ENCODE results near the gene SPSB1. TPM values are rescaled to one million over a fixed set of nuclear protein-coding genes. Genes with fewer than 3 reads are reported as not detected.
A peak's percentile ranks its signal among the peaks of the same experiment; 100 is the strongest.

Gene SPSB1
- total and polyA plus RNA-seq, 7 experiments from 2014 or later: 1.4 to 10.3 (median 1.9) TPM

DNA sequence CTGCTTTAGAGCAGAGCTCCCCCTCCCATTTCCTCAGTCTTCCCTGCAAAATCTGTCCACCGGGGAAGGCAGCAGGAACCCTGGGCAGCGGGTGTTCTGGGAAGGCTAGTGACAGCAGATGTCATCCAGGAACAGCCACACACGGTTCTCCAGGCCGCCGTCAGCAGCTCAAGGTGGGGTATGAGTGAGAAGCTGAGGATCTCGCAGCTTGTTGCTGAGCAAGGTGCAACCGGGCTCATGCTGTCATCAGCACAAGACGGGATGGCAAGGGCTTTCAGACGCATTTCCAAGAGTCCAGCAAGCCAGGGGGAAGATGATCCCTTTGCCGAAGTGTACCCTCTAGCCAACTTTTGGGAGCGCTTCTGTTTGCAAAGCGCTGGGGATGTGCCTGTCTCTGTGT, 23.0 kb upstream of the SPSB1 start:
- intact Hi-C loops (cut with micrococcal nuclease): no loop called here

DNA sequence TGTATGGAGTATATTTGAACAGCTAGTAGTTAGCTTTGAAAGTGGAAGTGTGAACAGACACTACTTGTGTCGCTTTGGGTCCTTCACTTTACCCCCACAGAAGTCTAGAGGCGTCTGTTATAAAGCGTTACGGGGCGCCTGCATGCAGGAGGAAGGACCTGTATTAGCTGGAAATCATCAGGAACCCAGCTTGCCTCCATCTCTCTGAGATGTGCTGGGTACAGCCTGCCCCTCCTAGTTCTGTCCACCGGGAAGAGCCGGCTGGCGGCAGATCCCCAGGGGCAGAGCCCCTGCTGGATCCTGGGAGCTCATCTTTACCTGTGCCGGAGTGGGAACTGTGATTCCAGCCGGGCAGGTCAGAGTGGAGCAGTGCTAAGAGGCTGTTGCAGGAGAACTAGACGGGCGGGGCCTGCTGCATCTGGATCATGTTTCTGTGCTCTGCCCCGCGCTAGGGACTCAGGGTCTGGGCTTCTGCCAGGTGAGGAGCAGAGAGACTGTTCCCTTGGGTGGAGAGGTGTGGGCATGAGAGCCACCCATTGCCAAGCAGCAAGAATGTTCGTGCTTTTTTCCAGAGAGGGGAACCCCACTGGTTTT, 22.3 kb upstream of the SPSB1 start:
- Mint-ChIP-seq H3K27me3 (no peaks in the 10 kb centered on the region), H3K36me3 (peaks cover 0 to 4% (median 0%) of the 10 kb centered on the region in 5 donors), H3K4me1 (peaks cover 4 to 17% (median 6%) of the 10 kb centered on the region in 7 donors), H3K4me3 (no peak overlapping the region), H3K9me3 (no peaks in the 10 kb centered on the region), H3K27ac (no peak overlapping the region)
- H3K4me3 ChIP-seq (ENCODE audit: low read length): no peak overlapping the region
- intact Hi-C loops (cut with micrococcal nuclease): no loop called here
- ATAC-seq (no peak), DNase-seq (no peak)
- no peaks in the 10 kb centered on the region for H3K27me3 ChIP-seq (ENCODE audit: control insufficient read depth in 2 of 2, insufficient read depth in 2 of 2, low read length in 2 of 2)
- ChIA-PET CTCF (interaction anchor here (0.7 to 1.5 kb wide), 2 partner anchors 160 to 225 kb away, joined by 3 to 4 read pairs; no protein-coding TSS in a partner anchor), POLR2A (no interaction called here)
- peaks cover 0 to 8% (median 0%) of the 10 kb centered on the region in 3 experiments for H3K36me3 ChIP-seq (ENCODE audit: control insufficient read depth in 2 of 3, insufficient read depth in 3 of 3, low read length in 3 of 3)
- H3K27ac ChIP-seq (ENCODE audit: low read depth, low read length): no peak overlapping the region
- H3K9me3 ChIP-seq (ENCODE audit: control insufficient read depth in 2 of 3, low read length in 3 of 3): no peaks in the 10 kb centered on the region
- H3K4me1 ChIP-seq (ENCODE audit: control insufficient read depth in 2 of 2, insufficient read depth in 2 of 2, low read length in 2 of 2): peaks cover 0 to 4% of the 10 kb centered on the region in 2 donors

More for the DNA sequence above, 23.0 kb upstream of the SPSB1 start:
- Mint-ChIP-seq H3K36me3 (peaks cover 0 to 11% (median 0%) of the 10 kb centered on the region in 5 donors), H3K27me3 (no peaks in the 10 kb centered on the region), H3K4me1 (peaks cover 3 to 12% (median 5%) of the 10 kb centered on the region in 7 donors), H3K4me3 (no peak overlapping the region), H3K27ac (peak overlapping the region in 1 of 9 donors; percentile 16), H3K9me3 (no peaks in the 10 kb centered on the region)
- DNase-seq (no peak), ATAC-seq (no peak)
- no peaks in the 10 kb centered on the region for H3K27me3 ChIP-seq (ENCODE audit: control insufficient read depth in 2 of 2, insufficient read depth in 2 of 2, low read length in 2 of 2)
- POLR2A ChIA-PET: interaction anchor here (0.5 kb wide), 1 partner anchor 10 kb away, joined by 3 read pairs; no protein-coding TSS in a partner anchor
- peaks cover 0 to 15% (median 0%) of the 10 kb centered on the region in 3 experiments for H3K36me3 ChIP-seq (ENCODE audit: control insufficient read depth in 2 of 3, insufficient read depth in 3 of 3, low read length in 3 of 3)
- no peaks in the 10 kb centered on the region for H3K4me1 ChIP-seq (ENCODE audit: control insufficient read depth in 2 of 2, insufficient read depth in 2 of 2, low read length in 2 of 2)
- H3K27ac ChIP-seq (ENCODE audit: low read depth, low read length): no peak overlapping the region
- H3K4me3 ChIP-seq (ENCODE audit: low read length): no peak overlapping the region
- H3K9me3 ChIP-seq (ENCODE audit: control insufficient read depth in 2 of 3, low read length in 3 of 3): no peaks in the 10 kb centered on the region
- CTCF ChIA-PET: interaction anchor here (1.5 kb wide), 1 partner anchor 225 kb away, joined by 4 read pairs; no protein-coding TSS in a partner anchor

DNA sequence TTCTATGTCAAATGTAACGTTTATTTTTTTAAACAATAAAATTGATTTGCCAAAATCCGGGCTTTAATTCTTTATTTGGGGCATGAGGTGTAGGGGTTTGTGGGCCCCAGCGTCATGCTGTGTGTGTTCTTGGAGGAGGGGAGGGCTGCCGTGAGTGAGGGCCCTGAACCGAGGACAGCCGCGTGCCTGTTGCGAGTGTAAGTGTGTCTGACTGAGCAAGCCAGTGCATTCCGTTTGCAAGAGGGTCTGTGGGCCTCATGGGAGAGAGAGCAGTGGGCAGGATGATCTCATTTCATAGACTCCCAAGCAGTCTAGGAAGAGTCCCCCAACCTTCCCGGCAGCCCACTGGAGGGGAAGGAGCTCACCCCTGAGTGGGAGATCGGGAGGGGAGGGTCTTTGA, 21.4 kb upstream of the SPSB1 start:
- no peaks in the 10 kb centered on the region for H3K27me3 ChIP-seq (ENCODE audit: control insufficient read depth in 2 of 2, insufficient read depth in 2 of 2, low read length in 2 of 2)
- DNase-seq: no peak
- Mint-ChIP-seq H3K27ac (no peak overlapping the region), H3K9me3 (no peaks in the 10 kb centered on the region), H3K4me1 (peaks cover 4 to 26% (median 6%) of the 10 kb centered on the region in 7 donors), H3K4me3 (no peak overlapping the region), H3K27me3 (no peaks in the 10 kb centered on the region), H3K36me3 (peaks cover 0 to 3% (median 0%) of the 10 kb centered on the region in 5 donors)
- H3K9me3 ChIP-seq (ENCODE audit: control insufficient read depth in 2 of 3, low read length in 3 of 3): no peaks in the 10 kb centered on the region
- ChIA-PET POLR2A (no interaction called here), CTCF (no interaction called here)
- no peak overlapping the region for H3K27ac ChIP-seq (ENCODE audit: low read depth, low read length)
- no peak overlapping the region for H3K4me3 ChIP-seq (ENCODE audit: low read length)
- peaks cover 0 to 2% (median 0%) of the 10 kb centered on the region in 3 experiments for H3K36me3 ChIP-seq (ENCODE audit: control insufficient read depth in 2 of 3, insufficient read depth in 3 of 3, low read length in 3 of 3)
- no peak for ATAC-seq
- intact Hi-C loops (cut with micrococcal nuclease): no loop called here
- peaks cover 0 to 11% of the 10 kb centered on the region in 2 donors for H3K4me1 ChIP-seq (ENCODE audit: control insufficient read depth in 2 of 2, insufficient read depth in 2 of 2, low read length in 2 of 2)

DNA sequence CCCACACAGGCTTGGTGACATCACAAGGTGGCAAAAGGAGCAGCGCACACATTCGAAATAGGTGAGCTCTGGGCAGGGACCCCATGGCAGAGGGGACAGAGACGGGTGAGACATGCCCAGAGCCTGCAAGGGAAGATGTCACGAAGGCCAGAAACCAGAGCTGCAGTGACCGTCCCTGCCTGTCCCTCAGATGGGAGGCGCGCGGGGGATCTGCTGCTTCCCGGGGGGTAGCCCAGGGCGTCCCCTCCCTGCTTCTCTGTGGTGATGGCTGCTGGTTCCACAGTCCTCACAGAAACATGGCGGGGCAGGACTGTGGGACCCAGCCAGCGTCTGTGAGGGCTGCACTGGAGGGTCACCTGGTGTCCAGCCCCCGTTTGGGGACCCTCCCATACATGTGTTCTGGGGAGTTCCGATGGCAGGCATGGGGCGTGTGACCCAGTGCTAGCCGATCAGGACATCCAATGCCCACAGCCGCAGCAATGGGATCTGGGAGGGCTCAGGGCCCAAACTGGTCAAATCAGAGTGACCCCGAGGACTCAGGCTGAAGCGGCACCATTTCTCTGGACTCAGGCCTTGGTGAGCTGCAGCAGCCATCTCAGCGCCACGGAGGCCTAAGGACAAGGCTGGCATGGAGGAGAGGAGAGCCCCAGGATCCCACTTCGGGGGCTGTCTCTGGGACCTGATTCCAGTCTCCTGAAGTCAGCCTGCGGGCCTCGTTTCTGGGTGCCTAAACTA, 20.7 kb upstream of the SPSB1 start:
- Histone ChIP-seq H3K9me3 (ENCODE audit: control insufficient read depth in 2 of 3, low read length in 3 of 3) (no peaks in the 10 kb centered on the region), H3K36me3 (ENCODE audit: control insufficient read depth in 2 of 3, insufficient read depth in 3 of 3, low read length in 3 of 3) (no peaks in the 10 kb centered on the region), H3K27ac (ENCODE audit: low read depth, low read length) (no peak overlapping the region), H3K4me3 (ENCODE audit: low read length) (no peak overlapping the region), H3K27me3 (ENCODE audit: control insufficient read depth in 2 of 2, insufficient read depth in 2 of 2, low read length in 2 of 2) (no peaks in the 10 kb centered on the region), H3K4me1 (ENCODE audit: control insufficient read depth in 2 of 2, insufficient read depth in 2 of 2, low read length in 2 of 2) (peaks cover 0 to 11% of the 10 kb centered on the region in 2 donors)
- POLR2A ChIA-PET: interaction anchor here (0.6 kb wide), 1 partner anchor 285 kb away, joined by 3 read pairs; no protein-coding TSS in a partner anchor
- CTCF ChIA-PET: interaction anchor here (0.6 kb wide), 1 partner anchor 163 kb away, joined by 3 read pairs; no protein-coding TSS in a partner anchor
- Mint-ChIP-seq H3K27ac (no peak overlapping the region), H3K36me3 (peaks cover 0 to 3% (median 0%) of the 10 kb centered on the region in 5 donors), H3K4me1 (peaks cover 3 to 22% (median 4%) of the 10 kb centered on the region in 7 donors), H3K9me3 (no peaks in the 10 kb centered on the region), H3K4me3 (no peak overlapping the region), H3K27me3 (no peaks in the 10 kb centered on the region)
- intact Hi-C loops (cut with micrococcal nuclease): no loop called here
- no peak for ATAC-seq
- DNase-seq: no peak

DNA sequence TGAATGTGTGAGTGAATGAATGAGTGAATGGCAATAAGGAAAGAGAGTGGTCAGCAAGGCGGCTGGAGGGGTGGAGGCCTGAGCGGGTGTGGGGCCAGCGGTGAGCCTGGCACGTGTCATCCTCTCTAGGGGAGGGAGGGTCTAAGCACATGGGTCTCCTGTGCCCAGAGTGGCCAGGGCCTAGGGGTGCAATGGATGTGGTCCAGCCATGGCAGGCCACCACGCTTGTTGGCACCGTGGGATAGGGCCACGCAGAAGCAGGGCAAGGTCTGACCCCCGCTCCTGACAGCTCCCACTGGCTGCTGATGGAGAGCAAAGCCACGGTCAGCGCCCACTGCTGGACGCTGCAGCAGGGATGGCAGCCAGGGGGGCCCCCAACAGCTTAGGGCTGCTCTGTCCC, 19.5 kb upstream of the SPSB1 start:
- H3K4me1 Mint-ChIP-seq: peaks cover 0 to 17% (median 0%) of the 10 kb centered on the region in 7 donors
- Histone ChIP-seq H3K27ac (ENCODE audit: low read depth, low read length) (no peak overlapping the region), H3K9me3 (ENCODE audit: control insufficient read depth in 2 of 3, low read length in 3 of 3) (no peaks in the 10 kb centered on the region), H3K4me3 (ENCODE audit: low read length) (no peak overlapping the region), H3K36me3 (ENCODE audit: control insufficient read depth in 2 of 3, insufficient read depth in 3 of 3, low read length in 3 of 3) (no peaks in the 10 kb centered on the region), H3K4me1 (ENCODE audit: control insufficient read depth in 2 of 2, insufficient read depth in 2 of 2, low read length in 2 of 2) (peaks cover 0 to 11% of the 10 kb centered on the region in 2 donors), H3K27me3 (ENCODE audit: control insufficient read depth in 2 of 2, insufficient read depth in 2 of 2, low read length in 2 of 2) (no peaks in the 10 kb centered on the region)
- no peaks in the 10 kb centered on the region for H3K9me3 Mint-ChIP-seq
- DNase-seq (no peak), ATAC-seq (no peak)
- H3K27ac Mint-ChIP-seq: no peak overlapping the region
- ChIA-PET POLR2A (no interaction called here), CTCF (no interaction called here)
- no peaks in the 10 kb centered on the region for H3K27me3 Mint-ChIP-seq
- peaks cover 0 to 3% (median 0%) of the 10 kb centered on the region in 5 donors for H3K36me3 Mint-ChIP-seq
- no peak overlapping the region for H3K4me3 Mint-ChIP-seq
- intact Hi-C loops (cut with micrococcal nuclease): no loop called here

DNA sequence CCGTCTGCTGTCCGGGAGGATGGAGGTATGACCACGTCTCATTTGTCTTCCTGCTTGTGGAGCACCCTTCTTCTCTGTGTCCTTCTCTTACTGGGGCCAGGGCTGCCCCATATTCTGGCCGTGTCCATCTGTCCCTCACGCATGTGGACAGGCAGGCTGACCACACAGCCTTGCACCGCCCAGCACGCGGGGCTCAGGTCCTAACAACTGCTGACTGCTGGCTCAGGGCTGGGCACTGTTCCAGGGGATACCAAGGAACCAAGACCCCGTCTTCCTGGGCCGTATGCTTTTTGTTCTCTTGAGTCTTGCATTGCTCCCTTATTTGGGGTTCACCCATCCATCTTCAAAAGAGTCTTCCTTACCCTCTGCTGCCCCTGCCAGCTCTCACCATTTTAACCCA, 17.5 kb upstream of the SPSB1 start:
- ATAC-seq: no peak
- no peak overlapping the region for H3K4me3 ChIP-seq (ENCODE audit: low read length)
- Mint-ChIP-seq H3K27ac (peak overlapping the region in 3 of 9 donors; percentile 47 to 66 (median 48)), H3K4me1 (peaks cover 9 to 34% (median 14%) of the 10 kb centered on the region in 7 donors), H3K9me3 (no peaks in the 10 kb centered on the region), H3K27me3 (no peaks in the 10 kb centered on the region), H3K4me3 (peak overlapping the region in 1 of 10 donors; percentile 37), H3K36me3 (peaks cover 0 to 3% (median 0%) of the 10 kb centered on the region in 5 donors)
- no peak overlapping the region for H3K27ac ChIP-seq (ENCODE audit: low read depth, low read length)
- no peaks in the 10 kb centered on the region for H3K9me3 ChIP-seq (ENCODE audit: control insufficient read depth in 2 of 3, low read length in 3 of 3)
- no peaks in the 10 kb centered on the region for H3K36me3 ChIP-seq (ENCODE audit: control insufficient read depth in 2 of 3, insufficient read depth in 3 of 3, low read length in 3 of 3)
- no peak for DNase-seq
- intact Hi-C loops (cut with micrococcal nuclease): no loop called here
- ChIA-PET POLR2A (no interaction called here), CTCF (interaction anchor here (0.5 to 1.1 kb wide), 2 partner anchors 181 to 242 kb away, joined by 3 read pairs; no protein-coding TSS in a partner anchor)
- H3K4me1 ChIP-seq (ENCODE audit: control insufficient read depth in 2 of 2, insufficient read depth in 2 of 2, low read length in 2 of 2): peaks cover 10 to 11% of the 10 kb centered on the region in 2 donors
- H3K27me3 ChIP-seq (ENCODE audit: control insufficient read depth in 2 of 2, insufficient read depth in 2 of 2, low read length in 2 of 2): no peaks in the 10 kb centered on the region
